Measurements from ENCODE around the gene PCYT1B. TPM values are rescaled to one million over a fixed set of nuclear protein-coding genes. Genes with fewer than 3 reads are reported as not detected.

PCYT1B gene
- total and polyA plus RNA-seq, 9 of the 15 experiments (the other 6 are each of a cell fraction or from before 2014, with no cell fraction given) = 0.04 to 0.34 (median 0.07) TPM; not detected in 1

- TF ChIP-seq ZNF76 (CRISPR knock-in tag; IDR thresholded peaks at IDR 0.05; ENCODE audit: borderline replicate concordance) (no peak), ZNF778 (CRISPR knock-in tag; IDR thresholded peaks at IDR 0.05) (no peak), MTA2 (IDR thresholded peaks at IDR 0.05; ENCODE audit: low read depth) (no peak), ETV5 (CRISPR knock-in tag; IDR thresholded peaks at IDR 0.05; ENCODE audit: low read depth) (no peak), RHOXF2B (CRISPR knock-in tag; conservative IDR thresholded peaks at IDR 0.05) (no peak), ZFPM2 (CRISPR knock-in tag; IDR thresholded peaks at IDR 0.05) (no peak), TRIM25 (IDR thresholded peaks at IDR 0.05; ENCODE audit: borderline replicate concordance) (no peak), POLR2H (tag; IDR thresholded peaks at IDR 0.05; ENCODE audit: low read depth) (no peak), RFX1 (IDR thresholded peaks at IDR 0.05) (no peak), ZNF324 (CRISPR knock-in tag; IDR thresholded peaks at IDR 0.05) (no peak)
Observed at GRCh38 chrX:24550166-24550565, 97.0 kb downstream of the PCYT1B start (continued).

GRCh38 chrX:24547961-24548360 lies 99.2 kb downstream of the PCYT1B start:
- CTCF ChIA-PET (ENCODE audit: low intra/inter-chr PET ratio) = no interaction called here
- TF ChIP-seq HDAC8 (tag; IDR thresholded peaks at IDR 0.05) (no peak), ZNF407 (IDR thresholded peaks at IDR 0.05; ENCODE audit: low read depth) (no peak), BACH1 (tag; IDR thresholded peaks at IDR 0.05) (no peak), EP400 (IDR thresholded peaks at IDR 0.05) (no peak)

More at GRCh38 chrX:24547961-24548360, 99.2 kb downstream of the PCYT1B start:
- 0% methylated on average over 1 of the region's 1 CpG for WGBS (ENCODE audit: insufficient coverage, low coverage, missing lambda C conversion rate)
- no peaks in the 10 kb centered on the region for H4K20me1 ChIP-seq (replicated peaks; ENCODE audit: control insufficient read depth, insufficient read depth, low read length)
- H3K27me3 ChIP-seq (ENCODE audit: control insufficient read depth in 2 of 2, insufficient read depth in 2 of 2, low read length in 2 of 2) = peaks cover 7 to 9% of the 10 kb centered on the region in 2 experiments; a peak in 4 of 5 replicates
- H3K9ac ChIP-seq (ENCODE audit: insufficient read depth in 1 of 2, low read depth in 2 of 2, low read length in 2 of 2) = no peak overlapping the region
- no peak for FAIRE-seq
- DNase-seq (ENCODE audit: extremely low read depth in 1 of 4, low spot score in 3 of 4) = no peak
- H3K27ac ChIP-seq (ENCODE audit: extremely low read depth, low read depth, low read length) = no peak overlapping the region
- H2AFZ ChIP-seq (ENCODE audit: low read depth, low read length) = no peak overlapping the region
- in situ Hi-C loops (cut with MboI) = no loop called here
- no peaks in the 10 kb centered on the region for H3K79me2 ChIP-seq (ENCODE audit: control insufficient read depth, insufficient read depth, low read length)
- intact Hi-C loops (cut with micrococcal nuclease) = no loop called here
- no peak for ATAC-seq
- H3K9me3 ChIP-seq (replicated peaks; ENCODE audit: control insufficient read depth, insufficient read depth, low read depth, low read length) = no peaks in the 10 kb centered on the region
- no peak overlapping the region for H3K4me3 ChIP-seq
- no peaks in the 10 kb centered on the region for H3K4me1 ChIP-seq (replicated peaks in 1 of 2; ENCODE audit: control insufficient read depth in 2 of 2, insufficient read depth in 2 of 2, low read length in 2 of 2)
- POLR2A ChIA-PET = no interaction called here
- no peaks in the 10 kb centered on the region for H3K9me1 ChIP-seq (ENCODE audit: control insufficient read depth, insufficient read depth, low read length)
- H3K36me3 ChIP-seq (ENCODE audit: control insufficient read depth, insufficient read depth, low read length) = no peaks in the 10 kb centered on the region
- BruUV-seq (replicated peaks) = no TSS peak
- no peak overlapping the region for H3K4me2 ChIP-seq (ENCODE audit: insufficient read depth, low read length)

All from K562 (cell line).